HepG2 (cell line): ENCODE measurements around the gene RAB33B. TPM values are rescaled to one million over a fixed set of nuclear protein-coding genes. Genes with fewer than 3 reads are reported as not detected.

Source experiments
- GPN1 ChIP-seq: sonication (generic); formaldehyde crosslinking; IDR thresholded peaks from 2 replicates; pipeline ENCODE4 v1.5.1; 2020; ENCODE audit warnings: missing genetic modification reagents, borderline replicate concordance
- KDM5B ChIP-seq: sonication (generic); formaldehyde crosslinking; IDR thresholded peaks from 2 replicates; pipeline ENCODE4 v1.4.0; 2020; ENCODE audit warnings: missing genetic modification reagents, mild to moderate bottlenecking, borderline replicate concordance
- PCBP2 ChIP-seq: fragments of 200-400 bp; formaldehyde crosslinking; optimal IDR thresholded peaks from 2 replicates; pipeline ENCODE3; 2018; ENCODE audit warnings: low read length, low read depth; ENCODE audit not compliant: poor library complexity, severe bottlenecking
- RORA ChIP-seq: sonication (generic); formaldehyde crosslinking; IDR thresholded peaks from 2 replicates; pipeline ENCODE4 v1.5.0; 2020; ENCODE audit warnings: mild to moderate bottlenecking, missing genetic modification reagents, moderate library complexity
- SRY ChIP-seq: sonication (generic); formaldehyde crosslinking; IDR thresholded peaks from 2 replicates; pipeline ENCODE4 v1.8.0; 2022; ENCODE audit warnings: mild to moderate bottlenecking, missing genetic modification reagents
- ZNF558 ChIP-seq: sonication (generic); formaldehyde crosslinking; IDR thresholded peaks from 2 replicates; pipeline ENCODE4 v1.9.0; 2022; ENCODE audit warnings: mild to moderate bottlenecking, missing genetic modification reagents, borderline replicate concordance
- ZSCAN31 ChIP-seq: sonication (generic); formaldehyde crosslinking; IDR thresholded peaks from 2 replicates; pipeline ENCODE4 v1.5.0; 2020; ENCODE audit warnings: low read depth, mild to moderate bottlenecking, missing genetic modification reagents
- polyA plus RNA-seq, 8 experiments: library from polyadenylated mRNA; depleted of rRNA in 3 of 8; stranded (reverse) in 7 of 8; unstranded in 1 of 8; fragments of >200 nt; fragmentation: Illumina TruSeq in 4 of 8; extraction: Trizol in 4 of 8; gene quantifications; 2 replicates each; pipeline versions ENCODE4 v1.2.1 to v1.2.3, GENCODE V29; 2011 to 2016; ENCODE audit warnings: low read depth in 4 of 8, missing spikeins in 1 of 8, mixed read lengths in 1 of 8; ENCODE audit not compliant: insufficient read depth in 1 of 8
- total RNA-seq, 5 experiments: library from RNA; depleted of rRNA; stranded (reverse); fragments of >200 nt; fragmentation: Illumina TruSeq; extraction: Trizol; gene quantifications; 2 replicates each; pipeline ENCODE4 v1.2.3, GENCODE V29; 2016; ENCODE audit warnings: low read depth in 1 of 5
- TF ChIP-seq, protein P1 (sequence below): sonication (generic); formaldehyde crosslinking; IDR thresholded peaks from 2 replicates; pipeline ENCODE4 v1.4.0; 2020; ENCODE audit warnings: missing genetic modification reagents
- TF ChIP-seq, protein P2 (sequence below): sonication (generic); formaldehyde crosslinking; IDR thresholded peaks from 2 replicates; pipeline ENCODE4 v1.4.0; 2020; ENCODE audit warnings: mild to moderate bottlenecking, missing genetic modification reagents
- TF ChIP-seq, protein P3 (sequence below): IDR thresholded peaks from 2 replicates; pipeline ENCODE4 v1.6.1; 2018; ENCODE audit warnings: missing genetic modification reagents, mild to moderate bottlenecking, missing compliant biosample characterization
- TF ChIP-seq, protein P4 (sequence below): sonication (generic); formaldehyde crosslinking; IDR thresholded peaks from 2 replicates; pipeline ENCODE4 v1.4.0; 2020; ENCODE audit warnings: missing genetic modification reagents, borderline replicate concordance

The RAB33B gene
- total and polyA plus RNA-seq, 2 of the 13 experiments (the other 11 are each of a cell fraction or from before 2014, with no cell fraction given): 7.6 to 8.1 TPM

DNA sequence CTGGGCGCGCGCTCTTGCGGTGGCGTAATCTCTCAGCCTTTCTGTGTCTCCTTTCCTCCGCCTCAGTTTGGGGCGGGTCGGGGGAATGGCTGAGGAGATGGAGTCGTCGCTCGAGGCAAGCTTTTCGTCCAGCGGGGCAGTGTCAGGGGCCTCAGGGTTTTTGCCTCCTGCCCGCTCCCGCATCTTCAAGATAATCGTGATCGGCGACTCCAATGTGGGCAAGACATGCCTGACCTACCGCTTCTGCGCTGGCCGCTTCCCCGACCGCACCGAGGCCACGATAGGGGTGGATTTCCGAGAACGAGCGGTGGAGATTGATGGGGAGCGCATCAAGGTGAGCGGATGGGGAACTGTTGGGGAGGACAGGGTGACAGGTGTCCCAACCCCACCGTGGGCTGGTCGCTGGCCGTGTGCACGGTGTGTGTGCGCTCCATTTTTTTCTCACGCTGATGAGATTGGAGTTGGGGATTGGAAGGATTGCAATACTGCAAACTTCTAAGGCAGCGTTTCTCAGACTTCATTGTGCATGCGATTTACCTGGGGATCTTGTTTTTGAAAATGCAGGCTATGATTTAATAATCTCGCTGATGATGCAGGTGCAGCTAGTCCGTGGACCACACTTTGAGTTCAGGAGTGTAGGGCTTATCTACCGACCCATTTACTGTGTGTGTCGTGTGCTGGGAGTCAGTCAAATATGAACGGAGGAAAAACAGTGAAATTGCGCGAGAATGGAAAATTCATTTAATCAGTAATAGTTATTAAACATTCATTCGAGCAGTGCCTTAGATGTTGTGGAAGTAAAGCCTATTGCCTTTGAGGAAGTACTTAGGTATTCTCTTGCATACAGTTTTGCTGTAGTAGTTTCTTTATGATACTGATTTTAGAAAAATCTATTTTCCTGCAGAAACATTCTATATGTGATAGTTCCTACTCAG is at the start of gene RAB33B (continued):
- TF ChIP-seq, protein P1, sequence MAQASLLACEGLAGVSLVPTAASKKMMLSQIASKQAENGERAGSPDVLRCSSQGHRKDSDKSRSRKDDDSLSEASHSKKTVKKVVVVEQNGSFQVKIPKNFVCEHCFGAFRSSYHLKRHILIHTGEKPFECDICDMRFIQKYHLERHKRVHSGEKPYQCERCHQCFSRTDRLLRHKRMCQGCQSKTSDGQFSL (CRISPR knock-in tag): no peak
- TF ChIP-seq ZSCAN31 (CRISPR knock-in tag): peak; percentile 4; the same call in 1 of the 2 replicates
- TF ChIP-seq PCBP2: no peak
- TF ChIP-seq, protein P2, sequence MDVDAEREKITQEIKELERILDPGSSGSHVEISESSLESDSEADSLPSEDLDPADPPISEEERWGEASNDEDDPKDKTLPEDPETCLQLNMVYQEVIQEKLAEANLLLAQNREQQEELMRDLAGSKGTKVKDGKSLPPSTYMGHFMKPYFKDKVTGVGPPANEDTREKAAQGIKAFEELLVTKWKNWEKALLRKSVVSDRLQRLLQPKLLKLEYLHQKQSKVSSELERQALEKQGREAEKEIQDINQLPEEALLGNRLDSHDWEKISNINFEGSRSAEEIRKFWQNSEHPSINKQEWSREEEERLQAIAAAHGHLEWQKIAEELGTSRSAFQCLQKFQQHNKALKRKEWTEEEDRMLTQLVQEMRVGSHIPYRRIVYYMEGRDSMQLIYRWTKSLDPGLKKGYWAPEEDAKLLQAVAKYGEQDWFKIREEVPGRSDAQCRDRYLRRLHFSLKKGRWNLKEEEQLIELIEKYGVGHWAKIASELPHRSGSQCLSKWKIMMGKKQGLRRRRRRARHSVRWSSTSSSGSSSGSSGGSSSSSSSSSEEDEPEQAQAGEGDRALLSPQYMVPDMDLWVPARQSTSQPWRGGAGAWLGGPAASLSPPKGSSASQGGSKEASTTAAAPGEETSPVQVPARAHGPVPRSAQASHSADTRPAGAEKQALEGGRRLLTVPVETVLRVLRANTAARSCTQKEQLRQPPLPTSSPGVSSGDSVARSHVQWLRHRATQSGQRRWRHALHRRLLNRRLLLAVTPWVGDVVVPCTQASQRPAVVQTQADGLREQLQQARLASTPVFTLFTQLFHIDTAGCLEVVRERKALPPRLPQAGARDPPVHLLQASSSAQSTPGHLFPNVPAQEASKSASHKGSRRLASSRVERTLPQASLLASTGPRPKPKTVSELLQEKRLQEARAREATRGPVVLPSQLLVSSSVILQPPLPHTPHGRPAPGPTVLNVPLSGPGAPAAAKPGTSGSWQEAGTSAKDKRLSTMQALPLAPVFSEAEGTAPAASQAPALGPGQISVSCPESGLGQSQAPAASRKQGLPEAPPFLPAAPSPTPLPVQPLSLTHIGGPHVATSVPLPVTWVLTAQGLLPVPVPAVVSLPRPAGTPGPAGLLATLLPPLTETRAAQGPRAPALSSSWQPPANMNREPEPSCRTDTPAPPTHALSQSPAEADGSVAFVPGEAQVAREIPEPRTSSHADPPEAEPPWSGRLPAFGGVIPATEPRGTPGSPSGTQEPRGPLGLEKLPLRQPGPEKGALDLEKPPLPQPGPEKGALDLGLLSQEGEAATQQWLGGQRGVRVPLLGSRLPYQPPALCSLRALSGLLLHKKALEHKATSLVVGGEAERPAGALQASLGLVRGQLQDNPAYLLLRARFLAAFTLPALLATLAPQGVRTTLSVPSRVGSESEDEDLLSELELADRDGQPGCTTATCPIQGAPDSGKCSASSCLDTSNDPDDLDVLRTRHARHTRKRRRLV (CRISPR knock-in tag): 0 out of 2 replicates have a peak, but pooled peaks have one; percentile 13
- TF ChIP-seq GPN1: no peak
- TF ChIP-seq RORA (CRISPR knock-in tag): no peak
- TF ChIP-seq, protein P3, sequence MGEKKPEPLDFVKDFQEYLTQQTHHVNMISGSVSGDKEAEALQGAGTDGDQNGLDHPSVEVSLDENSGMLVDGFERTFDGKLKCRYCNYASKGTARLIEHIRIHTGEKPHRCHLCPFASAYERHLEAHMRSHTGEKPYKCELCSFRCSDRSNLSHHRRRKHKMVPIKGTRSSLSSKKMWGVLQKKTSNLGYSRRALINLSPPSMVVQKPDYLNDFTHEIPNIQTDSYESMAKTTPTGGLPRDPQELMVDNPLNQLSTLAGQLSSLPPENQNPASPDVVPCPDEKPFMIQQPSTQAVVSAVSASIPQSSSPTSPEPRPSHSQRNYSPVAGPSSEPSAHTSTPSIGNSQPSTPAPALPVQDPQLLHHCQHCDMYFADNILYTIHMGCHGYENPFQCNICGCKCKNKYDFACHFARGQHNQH (CRISPR knock-in tag): 0 out of 2 replicates have a peak, but pooled peaks have one; percentile 1
- peak; percentile 12; the same call in 1 of the 2 replicates for TF ChIP-seq SRY (CRISPR knock-in tag)
- TF ChIP-seq, protein P4, sequence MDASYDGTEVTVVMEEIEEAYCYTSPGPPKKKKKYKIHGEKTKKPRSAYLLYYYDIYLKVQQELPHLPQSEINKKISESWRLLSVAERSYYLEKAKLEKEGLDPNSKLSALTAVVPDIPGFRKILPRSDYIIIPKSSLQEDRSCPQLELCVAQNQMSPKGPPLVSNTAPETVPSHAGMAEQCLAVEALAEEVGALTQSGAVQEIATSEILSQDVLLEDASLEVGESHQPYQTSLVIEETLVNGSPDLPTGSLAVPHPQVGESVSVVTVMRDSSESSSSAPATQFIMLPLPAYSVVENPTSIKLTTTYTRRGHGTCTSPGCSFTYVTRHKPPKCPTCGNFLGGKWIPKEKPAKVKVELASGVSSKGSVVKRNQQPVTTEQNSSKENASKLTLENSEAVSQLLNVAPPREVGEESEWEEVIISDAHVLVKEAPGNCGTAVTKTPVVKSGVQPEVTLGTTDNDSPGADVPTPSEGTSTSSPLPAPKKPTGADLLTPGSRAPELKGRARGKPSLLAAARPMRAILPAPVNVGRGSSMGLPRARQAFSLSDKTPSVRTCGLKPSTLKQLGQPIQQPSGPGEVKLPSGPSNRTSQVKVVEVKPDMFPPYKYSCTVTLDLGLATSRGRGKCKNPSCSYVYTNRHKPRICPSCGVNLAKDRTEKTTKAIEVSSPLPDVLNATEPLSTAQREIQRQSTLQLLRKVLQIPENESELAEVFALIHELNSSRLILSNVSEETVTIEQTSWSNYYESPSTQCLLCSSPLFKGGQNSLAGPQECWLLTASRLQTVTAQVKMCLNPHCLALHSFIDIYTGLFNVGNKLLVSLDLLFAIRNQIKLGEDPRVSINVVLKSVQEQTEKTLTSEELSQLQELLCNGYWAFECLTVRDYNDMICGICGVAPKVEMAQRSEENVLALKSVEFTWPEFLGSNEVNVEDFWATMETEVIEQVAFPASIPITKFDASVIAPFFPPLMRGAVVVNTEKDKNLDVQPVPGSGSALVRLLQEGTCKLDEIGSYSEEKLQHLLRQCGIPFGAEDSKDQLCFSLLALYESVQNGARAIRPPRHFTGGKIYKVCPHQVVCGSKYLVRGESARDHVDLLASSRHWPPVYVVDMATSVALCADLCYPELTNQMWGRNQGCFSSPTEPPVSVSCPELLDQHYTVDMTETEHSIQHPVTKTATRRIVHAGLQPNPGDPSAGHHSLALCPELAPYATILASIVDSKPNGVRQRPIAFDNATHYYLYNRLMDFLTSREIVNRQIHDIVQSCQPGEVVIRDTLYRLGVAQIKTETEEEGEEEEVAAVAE (CRISPR knock-in tag): no peak
- 0 out of 2 replicates have a peak, but pooled peaks have one; percentile 11 for TF ChIP-seq KDM5B (CRISPR knock-in tag)
- TF ChIP-seq ZNF558 (CRISPR knock-in tag): 0 out of 2 replicates have a peak, but pooled peaks have one; percentile 23
